ENCODE measurements around the gene TWSG1.

TWSG1 gene

GRCh38 chr18:9405130-9405529, 70.6 kb downstream of the TWSG1 start:
- Histone ChIP-seq H3K9me3 (ENCODE audit: severe bottlenecking) (no peaks in the 10 kb centered on the region), H3K4me3 (ENCODE audit: low read depth, low read length) (no peak overlapping the region), H3K27ac (no peak overlapping the region), H3K27me3 (ENCODE audit: insufficient read depth, low read depth, severe bottlenecking) (no peaks in the 10 kb centered on the region), H3K36me3 (no peaks in the 10 kb centered on the region)
- no peak for DNase-seq
- no peak for TF ChIP-seq CTCF (IDR thresholded peaks at IDR 0.05; ENCODE audit: low read depth, low read length)

GRCh38 chr18:9405977-9406376, 71.4 kb downstream of the TWSG1 start:
- no peaks in the 10 kb centered on the region for H3K36me3 ChIP-seq

GRCh38 chr18:9410515-9410914, 75.9 kb downstream of the TWSG1 start:
- H3K4me3 ChIP-seq (ENCODE audit: low read depth, low read length), result no peak overlapping the region
- DNase-seq, result no peak
- H3K27me3 ChIP-seq (ENCODE audit: insufficient read depth, low read depth, severe bottlenecking), result no peaks in the 10 kb centered on the region
- TF ChIP-seq CTCF (IDR thresholded peaks at IDR 0.05; ENCODE audit: low read depth, low read length), result no peak
- no peaks in the 10 kb centered on the region for H3K36me3 ChIP-seq
- H3K27ac ChIP-seq, result no peak overlapping the region
- H3K9me3 ChIP-seq (ENCODE audit: severe bottlenecking), result no peaks in the 10 kb centered on the region

More at GRCh38 chr18:9405977-9406376, 71.4 kb downstream of the TWSG1 start:
- DNase-seq, result no peak
- no peak for TF ChIP-seq CTCF (IDR thresholded peaks at IDR 0.05; ENCODE audit: low read depth, low read length)
- Histone ChIP-seq H3K27ac (no peak overlapping the region), H3K9me3 (ENCODE audit: severe bottlenecking) (no peaks in the 10 kb centered on the region), H3K27me3 (ENCODE audit: insufficient read depth, low read depth, severe bottlenecking) (no peaks in the 10 kb centered on the region), H3K4me3 (ENCODE audit: low read depth, low read length) (no peak overlapping the region)

- H3K9me3 ChIP-seq (ENCODE audit: severe bottlenecking), result no peaks in the 10 kb centered on the region
- H3K27me3 ChIP-seq (ENCODE audit: insufficient read depth, low read depth, severe bottlenecking), result no peaks in the 10 kb centered on the region
- no peak overlapping the region for H3K4me3 ChIP-seq (ENCODE audit: low read depth, low read length)
- no peak for TF ChIP-seq CTCF (IDR thresholded peaks at IDR 0.05; ENCODE audit: low read depth, low read length)
- DNase-seq, result no peak
- no peak overlapping the region for H3K27ac ChIP-seq
- H3K36me3 ChIP-seq, result no peaks in the 10 kb centered on the region
These were observed 79.0 kb downstream of the TWSG1 start for GRCh38 chr18:9413576-9413975.

GRCh38 chr18:9416563-9417072, 82.0 kb downstream of the TWSG1 start:
- H3K36me3 ChIP-seq, result no peaks in the 10 kb centered on the region
- no peak for TF ChIP-seq CTCF (IDR thresholded peaks at IDR 0.05; ENCODE audit: low read depth, low read length)

More at GRCh38 chr18:9416563-9417072, 82.0 kb downstream of the TWSG1 start:
- DNase-seq, result no peak
- Histone ChIP-seq H3K27ac (no peak overlapping the region), H3K27me3 (ENCODE audit: insufficient read depth, low read depth, severe bottlenecking) (no peaks in the 10 kb centered on the region), H3K4me3 (ENCODE audit: low read depth, low read length) (no peak overlapping the region), H3K9me3 (ENCODE audit: severe bottlenecking) (no peaks in the 10 kb centered on the region)
